Hepatocyte (in vitro differentiated cells): ENCODE data around the gene NARS2. TPM values are rescaled to one million over a fixed set of nuclear protein-coding genes. Genes with fewer than 3 reads are reported as not detected.

Experiments
- DNase-seq: peaks from one replicate; pipeline ENCODE4 v3.0.0-alpha.2; 2016; ENCODE audit warnings: low spot score
- H2AFZ ChIP-seq: fragments of 200-600 bp; sonication (generic); 2 replicates; pipeline ENCODE4 v1.6.0; 2016; ENCODE audit warnings: antibody characterized with exemption, mild to moderate bottlenecking
- H3K27ac ChIP-seq: fragments of 200-600 bp; sonication (generic); 2 replicates; pipeline ENCODE4 v1.5.1; 2016; ENCODE audit warnings: mild to moderate bottlenecking
- H3K27me3 ChIP-seq: fragments of 200-600 bp; sonication (generic); 2 replicates; pipeline ENCODE4 v1.6.1; 2016
- H3K36me3 ChIP-seq: fragments of 200-600 bp; sonication (generic); replicated peaks from 2 replicates; pipeline ENCODE4 v1.5.1; 2016; ENCODE audit warnings: low read depth; ENCODE audit not compliant: insufficient read depth
- H3K4me1 ChIP-seq: fragments of 200-600 bp; sonication (generic); 2 replicates; pipeline ENCODE4 v1.5.1; 2016; ENCODE audit warnings: mild to moderate bottlenecking, moderate library complexity; ENCODE audit not compliant: insufficient read depth
- H3K4me2 ChIP-seq: fragments of 200-600 bp; sonication (generic); 2 replicates; pipeline ENCODE4 v1.6.0; 2016
- H3K4me3 ChIP-seq: fragments of 200-600 bp; sonication (generic); 2 replicates; pipeline ENCODE4 v1.5.1; 2016; ENCODE audit warnings: mild to moderate bottlenecking
- H3K79me2 ChIP-seq: fragments of 200-600 bp; sonication (generic); 2 replicates; pipeline ENCODE4 v1.6.0; 2017; ENCODE audit warnings: mild to moderate bottlenecking
- H3K9me2 ChIP-seq: fragments of 200-600 bp; sonication (generic); replicated peaks from 2 replicates; pipeline ENCODE4 v1.6.0; 2017; ENCODE audit warnings: mild to moderate bottlenecking; ENCODE audit not compliant: insufficient read depth
- H3K9me3 ChIP-seq: fragments of 200-600 bp; sonication (generic); 2 replicates; pipeline ENCODE4 v1.5.1; 2016; ENCODE audit warnings: low read depth, mild to moderate bottlenecking
- H4K20me1 ChIP-seq: fragments of 200-600 bp; sonication (generic); 2 replicates; pipeline ENCODE4 v1.6.0; 2016; ENCODE audit warnings: mild to moderate bottlenecking; ENCODE audit not compliant: insufficient read depth, poor library complexity, severe bottlenecking
- CTCF ChIP-seq: fragments of 200-600 bp; sonication (generic); IDR thresholded peaks from 2 replicates; pipeline ENCODE4 v1.5.1; 2016; ENCODE audit warnings: antibody characterized with exemption, mild to moderate bottlenecking; ENCODE audit not compliant: poor library complexity
- EZH2 ChIP-seq: fragments of 200-600 bp; sonication (generic); IDR thresholded peaks from 2 replicates; pipeline ENCODE4 v1.6.1; 2016; ENCODE audit warnings: antibody characterized with exemption, mild to moderate bottlenecking, borderline replicate concordance
- EZH2phosphoT487 ChIP-seq: fragments of 200-600 bp; sonication (generic); IDR thresholded peaks from one replicate; pipeline ENCODE4 v1.6.1; 2018; ENCODE audit warnings: antibody characterized with exemption, mild to moderate bottlenecking, low read depth, moderate library complexity; ENCODE audit not compliant: unreplicated experiment, severe bottlenecking
- whole genome bisulfite sequencing: methylation state at CpG from one replicate; pipeline ENCODE4 v1.1.6; 2016; ENCODE audit warnings: low lambda C conversion rate; ENCODE audit errors: missing lambda C conversion rate; 5-methylcytosine and 5-hydroxymethylcytosine counted together
- polyA plus RNA-seq: library from polyadenylated mRNA; unstranded; fragments of >200 nt; fragmentation: Nextera tagmentation; extraction: Ambion mirVana; gene quantifications from 2 replicates; pipeline ENCODE4 v1.2.1, GENCODE V29; 2016
- total RNA-seq: library from RNA; depleted of rRNA; stranded (reverse); fragments of >200 nt; gene quantifications from 2 replicates; pipeline ENCODE4 v1.2.3, GENCODE V29; 2014

The NARS2 gene
- total and polyA plus RNA-seq, 2 experiments from 2014 or later, result 17.5 to 19.1 TPM

- Histone ChIP-seq H3K4me1 (no peaks in the 10 kb centered on the region), H3K9me2 (no peaks in the 10 kb centered on the region), H4K20me1 (no peaks in the 10 kb centered on the region), H3K9me3 (no peaks in the 10 kb centered on the region), H3K79me2 (no peaks in the 10 kb centered on the region), H3K36me3 (no peaks in the 10 kb centered on the region), H3K4me3 (no peak overlapping the region), H2AFZ (no peak overlapping the region), H3K27ac (no peak overlapping the region), H3K4me2 (no peak overlapping the region), H3K27me3 (no peaks in the 10 kb centered on the region)
- TF ChIP-seq EZH2phosphoT487, result no peak
- TF ChIP-seq CTCF, result no peak
- DNase-seq, result no peak
These were observed 85.5 kb downstream of the NARS2 start for GRCh38 chr11:78489184-78489583.

GRCh38 chr11:78478536-78478935 is 96.1 kb downstream of the NARS2 start:
- H2AFZ ChIP-seq, result no peak overlapping the region
- H3K4me3 ChIP-seq, result no peak overlapping the region
- peaks cover 4% of the 10 kb centered on the region for H3K36me3 ChIP-seq
- H3K4me2 ChIP-seq, result no peak overlapping the region
- H3K9me3 ChIP-seq, result no peaks in the 10 kb centered on the region
- H3K9me2 ChIP-seq, result no peaks in the 10 kb centered on the region
- H3K79me2 ChIP-seq, result no peaks in the 10 kb centered on the region
- 83% methylated on average over 2 of the region's 2 CpGs for WGBS
- no peaks in the 10 kb centered on the region for H3K4me1 ChIP-seq
- H4K20me1 ChIP-seq, result no peaks in the 10 kb centered on the region
- TF ChIP-seq EZH2 (no peak), EZH2phosphoT487 (no peak), CTCF (no peak)
- no peak for DNase-seq
- H3K27ac ChIP-seq, result no peak overlapping the region
- H3K27me3 ChIP-seq, result no peaks in the 10 kb centered on the region

- Histone ChIP-seq H3K4me3 (no peak overlapping the region), H4K20me1 (no peaks in the 10 kb centered on the region), H3K4me1 (no peaks in the 10 kb centered on the region), H3K27ac (no peak overlapping the region), H3K4me2 (no peak overlapping the region), H3K9me3 (no peaks in the 10 kb centered on the region), H3K36me3 (peaks cover 4% of the 10 kb centered on the region), H2AFZ (no peak overlapping the region), H3K79me2 (no peaks in the 10 kb centered on the region), H3K9me2 (no peaks in the 10 kb centered on the region), H3K27me3 (no peaks in the 10 kb centered on the region)
- TF ChIP-seq EZH2phosphoT487, result no peak
- TF ChIP-seq EZH2, result no peak
- no peak for TF ChIP-seq CTCF
- no peak for DNase-seq
- WGBS, result 85% methylated on average over 1 of the region's 1 CpG
These were observed 98.6 kb downstream of the NARS2 start for GRCh38 chr11:78476066-78476465.

GRCh38 chr11:78474451-78474850 is 100.2 kb downstream of the NARS2 start:
- H3K4me3 ChIP-seq, result no peak overlapping the region
- no peaks in the 10 kb centered on the region for H3K9me3 ChIP-seq
- TF ChIP-seq CTCF, result no peak
- TF ChIP-seq EZH2phosphoT487, result no peak
- no peak for TF ChIP-seq EZH2
- no peak overlapping the region for H3K4me2 ChIP-seq
- H3K36me3 ChIP-seq, result peaks cover 4% of the 10 kb centered on the region
- H3K9me2 ChIP-seq, result no peaks in the 10 kb centered on the region
- H3K79me2 ChIP-seq, result no peaks in the 10 kb centered on the region
- H3K27ac ChIP-seq, result no peak overlapping the region
- H2AFZ ChIP-seq, result no peak overlapping the region
- DNase-seq, result no peak
- H4K20me1 ChIP-seq, result no peaks in the 10 kb centered on the region
- H3K4me1 ChIP-seq, result no peaks in the 10 kb centered on the region
- H3K27me3 ChIP-seq, result no peaks in the 10 kb centered on the region
